ENCODE measurements around the gene PINK1.

- no peak for TF ChIP-seq POLR2A (IDR thresholded peaks at IDR 0.05)
- no peak for TF ChIP-seq CTCF (IDR thresholded peaks at IDR 0.05)
Observed at GRCh38 chr1:20587661-20588053, 45.6 kb upstream of the PINK1 start.

Data from lower leg skin (tissue), 3 donors.